H1 (cell line): ENCODE results near the gene SPSB1. TPM values are rescaled to one million over a fixed set of nuclear protein-coding genes. Genes with fewer than 3 reads are reported as not detected.

Experiments
- CTCF ChIA-PET: fragments of 300-600 bp; sonication (Branson Sonifier 250); formaldehyde crosslinking; loops from one replicate; lab custom pipeline; 2021; ENCODE audit not compliant: partially characterized antibody; lab: Charles Lee
- POLR2A ChIA-PET: fragments of 300-600 bp; sonication (Branson Sonifier 250); formaldehyde crosslinking; loops from one replicate; lab custom pipeline; 2021; ENCODE audit warnings: inconsistent platforms; ENCODE audit not compliant: partially characterized antibody; lab: Charles Lee
- DNase-seq, 2 experiments: peaks; one replicate each; pipeline versions ENCODE4 v3.0.0 to v3.0.0-alpha.2; 2010 to 2022; ENCODE audit warnings: low spot score in 2 of 2, low read depth in 1 of 2, mixed read lengths in 1 of 2
- FAIRE-seq: peaks from 2 replicates; lab custom pipeline; 2011; peaks lifted over from hg19 to GRCh38; lab: Jason Lieb, UNC
- H2AFZ ChIP-seq: 2 replicates; pipeline ENCODE4 v1.8.1; 2012; ENCODE audit warnings: low read length, inconsistent platforms
- H2AK5ac ChIP-seq: 2 replicates; pipeline ENCODE4 v1.6.1; 2013; ENCODE audit warnings: low read depth, low read length
- H2BK120ac ChIP-seq: replicated peaks from 2 replicates; pipeline ENCODE3; 2013; ENCODE audit warnings: low read depth, low read length, inconsistent platforms
- H2BK12ac ChIP-seq: 2 replicates; pipeline ENCODE4 v1.6.1; 2013; ENCODE audit warnings: low read depth, low read length
- H2BK15ac ChIP-seq: 2 replicates; pipeline ENCODE4 v1.6.1; 2013; ENCODE audit warnings: low read length
- H2BK20ac ChIP-seq: 2 replicates; pipeline ENCODE4 v1.6.1; 2013; ENCODE audit warnings: low read length
- H2BK5ac ChIP-seq: 2 replicates; pipeline ENCODE4 v1.6.1; 2013; ENCODE audit warnings: low read depth, low read length
- H3K14ac ChIP-seq: 2 replicates; pipeline ENCODE4 v1.6.1; 2013; ENCODE audit warnings: inconsistent platforms; ENCODE audit not compliant: insufficient read length
- H3K18ac ChIP-seq: 2 replicates; pipeline ENCODE4 v1.6.1; 2013; ENCODE audit warnings: low read length; ENCODE audit errors: extremely low read depth
- H3K23ac ChIP-seq: 2 replicates; pipeline ENCODE4 v1.6.1; 2013; ENCODE audit warnings: inconsistent platforms; ENCODE audit not compliant: insufficient read length
- H3K23me2 ChIP-seq: 2 replicates; pipeline ENCODE4 v1.6.1; 2013; ENCODE audit warnings: low read depth, low read length
- H3K27ac ChIP-seq: 2 replicates; pipeline ENCODE4 v1.6.1; 2011; ENCODE audit warnings: low read depth, low read length, inconsistent platforms
- H3K27me3 ChIP-seq, 4 experiments: replicated peaks in 1 of 4; 1 replicate in 1 of 4; 2 replicates in 3 of 4; pipeline versions ENCODE4 v1.6.1 to v1.8.1; 2011 to 2013; ENCODE audit warnings: low read length in 3 of 4, mild to moderate bottlenecking in 3 of 4, inconsistent platforms in 2 of 4, mixed read lengths in 2 of 4, moderate library complexity in 1 of 4; ENCODE audit not compliant: control insufficient read depth in 3 of 4, insufficient read depth in 3 of 4; ENCODE audit errors: extremely low read depth in 1 of 4
- H3K36me3 ChIP-seq, 4 experiments: 2 replicates each; pipeline versions ENCODE4 v1.6.1 to v1.8.1; 2011 to 2013; ENCODE audit warnings: mild to moderate bottlenecking in 4 of 4, low read length in 3 of 4, moderate library complexity in 2 of 4, control low read depth in 1 of 4, inconsistent platforms in 1 of 4; ENCODE audit not compliant: insufficient read depth in 4 of 4, control insufficient read depth in 2 of 4
- H3K4ac ChIP-seq: replicated peaks from 2 replicates; pipeline ENCODE3; 2013; ENCODE audit warnings: low read length, low read depth, mixed read lengths, inconsistent platforms; ENCODE audit not compliant: insufficient read length
- H3K4me1 ChIP-seq, 4 experiments: replicated peaks in 1 of 4; 1 replicate in 1 of 4; 2 replicates in 3 of 4; pipeline versions ENCODE4 v1.6.1 to v1.8.1; 2011 to 2013; ENCODE audit warnings: low read length in 3 of 4, inconsistent platforms in 2 of 4, mixed read lengths in 1 of 4; ENCODE audit not compliant: insufficient read depth in 4 of 4, control insufficient read depth in 3 of 4
- H3K4me2 ChIP-seq, 2 experiments: 2 replicates each; pipeline versions ENCODE4 v1.6.1 to v1.8.1; 2011 to 2013; ENCODE audit warnings: low read depth in 2 of 2, low read length in 2 of 2, control low read depth in 1 of 2, inconsistent platforms in 1 of 2, mild to moderate bottlenecking in 1 of 2; ENCODE audit not compliant: insufficient read depth in 1 of 2
- H3K4me3 ChIP-seq, 4 experiments: fragments of 200-600, 300-600 bp in 1 of 4; sonication (generic), shearing (Covaris generic), sonication (Bioruptor Twin) in 1 of 4; 2 replicates each; pipeline versions ENCODE4 v1.5.1 to v1.8.1; 2011 to 2016; ENCODE audit warnings: low read length in 4 of 4, low read depth in 3 of 4, control low read depth in 2 of 4, inconsistent platforms in 2 of 4, mild to moderate bottlenecking in 2 of 4, mixed read lengths in 1 of 4, moderate library complexity in 1 of 4; ENCODE audit not compliant: insufficient read depth in 2 of 4; ENCODE audit errors: extremely low read depth in 1 of 4
- H3K56ac ChIP-seq: replicated peaks from 2 replicates; pipeline ENCODE3; 2013; ENCODE audit warnings: low read depth, mild to moderate bottlenecking, mixed read lengths, low read length, inconsistent platforms; ENCODE audit not compliant: insufficient read length
- H3K79me1 ChIP-seq: 2 replicates; pipeline ENCODE4 v1.6.1; 2013; ENCODE audit warnings: low read depth, low read length, control low read depth
- H3K79me2 ChIP-seq, 2 experiments: 2 replicates each; pipeline versions ENCODE4 v1.6.1 to v1.8.1; 2012 to 2013; ENCODE audit warnings: low read length in 2 of 2, mild to moderate bottlenecking in 2 of 2, inconsistent platforms in 1 of 2; ENCODE audit not compliant: insufficient read depth in 2 of 2, control insufficient read depth in 1 of 2
- H3K9ac ChIP-seq, 4 experiments: replicated peaks in 1 of 4; 1 replicate in 1 of 4; 2 replicates in 3 of 4; pipeline versions ENCODE4 v1.6.1 to v1.8.1; 2011 to 2013; ENCODE audit warnings: low read depth in 3 of 4, low read length in 3 of 4, control low read depth in 2 of 4, mild to moderate bottlenecking in 2 of 4, moderate library complexity in 2 of 4, inconsistent platforms in 1 of 4; ENCODE audit errors: extremely low read depth in 1 of 4
- H3K9me3 ChIP-seq, 2 experiments: 2 replicates each; pipeline versions ENCODE4 v1.6.1 to v1.8.1; 2012 to 2013; ENCODE audit warnings: mild to moderate bottlenecking in 2 of 2, moderate library complexity in 2 of 2, control low read depth in 1 of 2, inconsistent platforms in 1 of 2, low read depth in 1 of 2, low read length in 1 of 2, mixed read lengths in 1 of 2; ENCODE audit not compliant: insufficient read depth in 2 of 2
- H4K20me1 ChIP-seq, 2 experiments: replicated peaks in 1 of 2; 2 replicates each; pipeline versions ENCODE3 to v1.8.1; 2011 to 2013; ENCODE audit warnings: inconsistent platforms in 2 of 2, low read length in 2 of 2, mild to moderate bottlenecking in 1 of 2; ENCODE audit not compliant: insufficient read depth in 2 of 2, control insufficient read depth in 1 of 2
- H4K5ac ChIP-seq: 2 replicates; pipeline ENCODE4 v1.6.1; 2013; ENCODE audit warnings: low read length, low read depth, mixed read lengths, inconsistent platforms; ENCODE audit not compliant: insufficient read length
- H4K8ac ChIP-seq: 2 replicates; pipeline ENCODE4 v1.8.0; 2013; ENCODE audit warnings: mild to moderate bottlenecking, moderate library complexity, low read length, inconsistent platforms; ENCODE audit not compliant: insufficient read depth; ENCODE audit errors: extremely low read depth
- H4K91ac ChIP-seq: replicated peaks from 2 replicates; pipeline ENCODE3; 2013; ENCODE audit warnings: low read length, mixed read lengths, inconsistent platforms; ENCODE audit not compliant: insufficient read length
- CTBP2 ChIP-seq: IDR thresholded peaks from 2 replicates; pipeline ENCODE4 v1.7.0; 2011; ENCODE audit warnings: borderline replicate concordance, mild to moderate bottlenecking, moderate library complexity, mixed read lengths, low read length; ENCODE audit not compliant: insufficient read depth, insufficient read length
- HDAC2 ChIP-seq, 2 experiments: fragments of 300-600 bp in 1 of 2; sonication (generic) in 1 of 2; IDR thresholded peaks; 2 replicates each; pipeline ENCODE4 v1.6.1; 2011 to 2012; ENCODE audit warnings: low read depth in 2 of 2, low read length in 2 of 2, mild to moderate bottlenecking in 2 of 2, moderate library complexity in 2 of 2, borderline replicate concordance in 1 of 2, inconsistent platforms in 1 of 2
- KDM4A ChIP-seq: IDR thresholded peaks from one replicate; pipeline ENCODE4 v1.7.1; 2012; ENCODE audit warnings: low read depth, mild to moderate bottlenecking, moderate library complexity, low read length, inconsistent platforms; ENCODE audit not compliant: severe bottlenecking
- RNF2 ChIP-seq: fragments of 200-900, 300-1000 bp; sonication (generic); IDR thresholded peaks from 2 replicates; pipeline ENCODE4 v1.7.1; 2016; ENCODE audit warnings: borderline replicate concordance, low read depth, mild to moderate bottlenecking, antibody characterized with exemption, low read length; ENCODE audit not compliant: poor library complexity, severe bottlenecking; ENCODE audit errors: missing control alignments
- ZNF274 ChIP-seq: IDR thresholded peaks from 2 replicates; pipeline ENCODE4 v1.7.0; 2012; ENCODE audit warnings: low read length, borderline replicate concordance; ENCODE audit errors: extremely low read depth
- WGBS, 2 experiments: shearing (Covaris generic) in 1 of 2; methylation state at CpG; one replicate each; pipeline versions ENCODE4 v1.1.6 to v1.1.7; 2013 to 2015; ENCODE audit warnings: low lambda C conversion rate in 2 of 2, mixed read lengths in 2 of 2, inconsistent platforms in 1 of 2, low coverage in 1 of 2, missing lambda C conversion rate in 1 of 2; ENCODE audit not compliant: insufficient replicate concordance in 2 of 2, insufficient coverage in 1 of 2, insufficient read length in 1 of 2; ENCODE audit errors: extremely low coverage in 1 of 2, missing lambda C conversion rate in 1 of 2; 5-methylcytosine and 5-hydroxymethylcytosine counted together
- polyA plus RNA-seq, 7 experiments: library from polyadenylated mRNA; depleted of rRNA in 3 of 7; stranded (reverse) in 5 of 7; unstranded in 2 of 7; fragments of >200 nt in 5 of 7; fragments of 200-250 nt in 2 of 7; gene quantifications; 1 replicate in 5 of 7; 2 replicates in 1 of 7; 4 replicates in 1 of 7; pipeline versions ENCODE4 v1.2.1 to v1.2.3, GENCODE V29; 2011 to 2013; ENCODE audit warnings: missing spikeins in 2 of 7, mixed read lengths in 2 of 7
- total RNA-seq: library from RNA; stranded (reverse); fragmentation: NEBNext Ultra II Directional; extraction: Animal tissue kit (Norgen Biotek cat#: 25700); gene quantifications from 2 replicates; pipeline ENCODE4 v1.2.1, GENCODE V29; 2021

SPSB1 gene
- total and polyA plus RNA-seq, 2 of the 8 experiments (the other 6 are each of a cell fraction or from before 2014, with no cell fraction given): 5.3 to 6.4 TPM

GRCh38 chr1:9246215-9246614 lies 46.5 kb upstream of the SPSB1 start:
- WGBS, 2 experiments: 87% methylated on average over 5 of the region's 5 CpGs; no CpG with 5 or more reads in 1 of the 2 experiments
- CTCF ChIA-PET: interaction anchor here (0.7 to 12.2 kb wide), 11 partner anchors 13 to 1330 kb away, joined by 3 to 127 read pairs (median 3); partner anchors contain the start of gene H6PD
- TF ChIP-seq ZNF274 (no peak), HDAC2 (IDR thresholded peaks at IDR 0.05; ENCODE audit: borderline replicate concordance in 1 of 2, low read depth in 2 of 2, low read length in 2 of 2) (no peak), CTBP2 (no peak), KDM4A (no peak), RNF2 (no peak)

More at GRCh38 chr1:9246215-9246614, 46.5 kb upstream of the SPSB1 start:
- H3K79me1 ChIP-seq: no peaks in the 10 kb centered on the region
- H3K36me3 ChIP-seq: no peaks in the 10 kb centered on the region
- no peak overlapping the region for H2BK15ac ChIP-seq
- H3K4me2 ChIP-seq: no peak overlapping the region
- no peak overlapping the region for H2AK5ac ChIP-seq
- peaks cover 0 to 1% of the 10 kb centered on the region in 2 experiments for H4K20me1 ChIP-seq
- no peak overlapping the region for H2BK5ac ChIP-seq
- no peak overlapping the region for H3K9ac ChIP-seq
- H3K9me3 ChIP-seq: no peaks in the 10 kb centered on the region
- no peaks in the 10 kb centered on the region for H3K23me2 ChIP-seq
- H3K4me3 ChIP-seq: no peak overlapping the region
- no peak overlapping the region for H4K91ac ChIP-seq
- no peak overlapping the region for H2AFZ ChIP-seq
- no peak overlapping the region for H3K14ac ChIP-seq
- POLR2A ChIA-PET: interaction anchor here (2.2 kb wide), 1 partner anchor 10 kb away, joined by 8 read pairs; no protein-coding TSS in a partner anchor
- no peak overlapping the region for H4K8ac ChIP-seq
- H2BK20ac ChIP-seq: no peak overlapping the region
- no peak overlapping the region for H3K56ac ChIP-seq
- no peak overlapping the region for H4K5ac ChIP-seq
- no peak overlapping the region for H2BK12ac ChIP-seq
- H3K27ac ChIP-seq: no peak overlapping the region
- no peak for DNase-seq
- no peak overlapping the region for H3K4ac ChIP-seq
- no peaks in the 10 kb centered on the region; a peak in 1 of 7 replicates for H3K27me3 ChIP-seq
- no peak overlapping the region for H3K18ac ChIP-seq
- H2BK120ac ChIP-seq: no peak overlapping the region
- peaks cover 0 to 23% (median 19%) of the 10 kb centered on the region in 4 experiments; a peak in 6 of 7 replicates for H3K4me1 ChIP-seq
- FAIRE-seq: no peak
- H3K79me2 ChIP-seq: no peaks in the 10 kb centered on the region
- no peak overlapping the region for H3K23ac ChIP-seq
